ENCODE results near the gene MYH15. TPM values are rescaled to one million over a fixed set of nuclear protein-coding genes. Genes with fewer than 3 reads are reported as not detected.

MYH15 gene
- total and polyA plus RNA-seq, 4 donors: 0.01 to 0.08 (median 0.05) TPM; not detected in 1

GRCh38 chr3:108383306-108383705 lies 127.1 kb downstream of the MYH15 start:
- no peak for DNase-seq (ENCODE audit: low spot score)
- no peak overlapping the region for H3K27ac ChIP-seq (ENCODE audit: low read depth in 1 of 2, low read length in 2 of 2)
- TF ChIP-seq ATF3 (IDR thresholded peaks at IDR 0.05): no peak
- TF ChIP-seq FOXA2 (IDR thresholded peaks at IDR 0.05): no peak
- TF ChIP-seq, protein P1, sequence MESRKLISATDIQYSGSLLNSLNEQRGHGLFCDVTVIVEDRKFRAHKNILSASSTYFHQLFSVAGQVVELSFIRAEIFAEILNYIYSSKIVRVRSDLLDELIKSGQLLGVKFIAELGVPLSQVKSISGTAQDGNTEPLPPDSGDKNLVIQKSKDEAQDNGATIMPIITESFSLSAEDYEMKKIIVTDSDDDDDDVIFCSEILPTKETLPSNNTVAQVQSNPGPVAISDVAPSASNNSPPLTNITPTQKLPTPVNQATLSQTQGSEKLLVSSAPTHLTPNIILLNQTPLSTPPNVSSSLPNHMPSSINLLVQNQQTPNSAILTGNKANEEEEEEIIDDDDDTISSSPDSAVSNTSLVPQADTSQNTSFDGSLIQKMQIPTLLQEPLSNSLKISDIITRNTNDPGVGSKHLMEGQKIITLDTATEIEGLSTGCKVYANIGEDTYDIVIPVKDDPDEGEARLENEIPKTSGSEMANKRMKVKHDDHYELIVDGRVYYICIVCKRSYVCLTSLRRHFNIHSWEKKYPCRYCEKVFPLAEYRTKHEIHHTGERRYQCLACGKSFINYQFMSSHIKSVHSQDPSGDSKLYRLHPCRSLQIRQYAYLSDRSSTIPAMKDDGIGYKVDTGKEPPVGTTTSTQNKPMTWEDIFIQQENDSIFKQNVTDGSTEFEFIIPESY (IDR thresholded peaks at IDR 0.05): no peak
- no peak for TF ChIP-seq TAF1 (conservative IDR thresholded peaks at IDR 0.05)
- no peaks in the 10 kb centered on the region for H3K36me3 ChIP-seq (ENCODE audit: control insufficient read depth in 4 of 4, insufficient read depth in 3 of 4, low read depth in 1 of 4, low read length in 3 of 4)
- H3K9ac ChIP-seq (ENCODE audit: low read depth in 1 of 2, low read length in 2 of 2): no peak overlapping the region
- H3K27me3 ChIP-seq (ENCODE audit: control insufficient read depth in 4 of 4, insufficient read depth in 4 of 4, low read length in 3 of 4): no peaks in the 10 kb centered on the region
- no peaks in the 10 kb centered on the region for H3K4me1 ChIP-seq (ENCODE audit: control insufficient read depth in 4 of 4, insufficient read depth in 4 of 4, low read length in 3 of 4)
- no peak overlapping the region for H3K4me3 ChIP-seq (ENCODE audit: low read depth in 1 of 3, low read length in 3 of 3)
- H3K9me3 ChIP-seq (ENCODE audit: control insufficient read depth in 4 of 4, low read length in 3 of 4): no peaks in the 10 kb centered on the region

DNA sequence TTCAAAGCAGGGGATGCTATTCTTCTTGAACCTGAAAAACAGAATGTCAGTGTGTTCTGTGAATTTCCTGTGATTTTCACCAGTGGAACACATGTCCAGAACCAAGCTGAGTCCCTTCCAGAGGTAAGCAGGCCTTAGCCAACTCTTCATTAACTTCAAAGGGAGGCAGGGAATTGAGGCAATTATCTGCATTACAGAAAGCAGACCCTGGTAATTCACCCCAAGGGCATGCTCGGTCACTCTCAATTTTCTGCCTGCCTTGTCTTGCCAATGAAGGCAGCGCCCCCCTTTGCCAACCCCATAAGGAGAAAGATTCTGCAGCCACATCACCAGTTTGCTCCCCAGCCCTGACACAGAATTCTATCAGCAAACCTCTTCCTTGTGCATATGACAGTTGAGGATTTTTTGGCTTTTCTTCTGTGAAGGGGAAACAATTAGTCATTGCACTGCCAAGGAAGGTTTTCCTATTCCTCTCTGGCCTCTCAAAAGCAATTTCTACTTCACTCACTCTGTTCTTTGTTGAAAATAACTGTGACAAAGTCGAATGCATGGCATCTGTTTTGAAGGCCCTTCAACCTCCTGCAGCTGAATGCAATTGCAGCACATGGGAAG lies 128.8 kb downstream of the MYH15 start:
- TF ChIP-seq, protein P2, sequence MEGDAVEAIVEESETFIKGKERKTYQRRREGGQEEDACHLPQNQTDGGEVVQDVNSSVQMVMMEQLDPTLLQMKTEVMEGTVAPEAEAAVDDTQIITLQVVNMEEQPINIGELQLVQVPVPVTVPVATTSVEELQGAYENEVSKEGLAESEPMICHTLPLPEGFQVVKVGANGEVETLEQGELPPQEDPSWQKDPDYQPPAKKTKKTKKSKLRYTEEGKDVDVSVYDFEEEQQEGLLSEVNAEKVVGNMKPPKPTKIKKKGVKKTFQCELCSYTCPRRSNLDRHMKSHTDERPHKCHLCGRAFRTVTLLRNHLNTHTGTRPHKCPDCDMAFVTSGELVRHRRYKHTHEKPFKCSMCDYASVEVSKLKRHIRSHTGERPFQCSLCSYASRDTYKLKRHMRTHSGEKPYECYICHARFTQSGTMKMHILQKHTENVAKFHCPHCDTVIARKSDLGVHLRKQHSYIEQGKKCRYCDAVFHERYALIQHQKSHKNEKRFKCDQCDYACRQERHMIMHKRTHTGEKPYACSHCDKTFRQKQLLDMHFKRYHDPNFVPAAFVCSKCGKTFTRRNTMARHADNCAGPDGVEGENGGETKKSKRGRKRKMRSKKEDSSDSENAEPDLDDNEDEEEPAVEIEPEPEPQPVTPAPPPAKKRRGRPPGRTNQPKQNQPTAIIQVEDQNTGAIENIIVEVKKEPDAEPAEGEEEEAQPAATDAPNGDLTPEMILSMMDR (IDR thresholded peaks at IDR 0.05; ENCODE audit: low read depth, low read length, missing input control): no peak
- TF ChIP-seq, protein P3, sequence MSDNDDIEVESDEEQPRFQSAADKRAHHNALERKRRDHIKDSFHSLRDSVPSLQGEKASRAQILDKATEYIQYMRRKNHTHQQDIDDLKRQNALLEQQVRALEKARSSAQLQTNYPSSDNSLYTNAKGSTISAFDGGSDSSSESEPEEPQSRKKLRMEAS (IDR thresholded peaks at IDR 0.05): no peak
- TF ChIP-seq EGR1 (IDR thresholded peaks at IDR 0.05; ENCODE audit: low read depth in 2 of 2) (no peak), JUND (IDR thresholded peaks at IDR 0.05) (no peak), YY1 (IDR thresholded peaks at IDR 0.05) (no peak), RXRA (IDR thresholded peaks at IDR 0.05) (no peak), FOXA2 (IDR thresholded peaks at IDR 0.05) (no peak), ATF3 (IDR thresholded peaks at IDR 0.05) (no peak), SP1 (IDR thresholded peaks at IDR 0.05) (no peak), FOXA1 (IDR thresholded peaks at IDR 0.05) (no peak), NR2F2 (IDR thresholded peaks at IDR 0.05) (no peak), RAD21 (IDR thresholded peaks at IDR 0.05) (no peak), HNF4A (conservative IDR thresholded peaks at IDR 0.05) (no peak), GABPA (IDR thresholded peaks at IDR 0.05 in 1 of 2, conservative IDR thresholded peaks at IDR 0.05 in 1 of 2) (no peak), HNF4G (IDR thresholded peaks at IDR 0.05) (no peak)
- TF ChIP-seq, protein P4, sequence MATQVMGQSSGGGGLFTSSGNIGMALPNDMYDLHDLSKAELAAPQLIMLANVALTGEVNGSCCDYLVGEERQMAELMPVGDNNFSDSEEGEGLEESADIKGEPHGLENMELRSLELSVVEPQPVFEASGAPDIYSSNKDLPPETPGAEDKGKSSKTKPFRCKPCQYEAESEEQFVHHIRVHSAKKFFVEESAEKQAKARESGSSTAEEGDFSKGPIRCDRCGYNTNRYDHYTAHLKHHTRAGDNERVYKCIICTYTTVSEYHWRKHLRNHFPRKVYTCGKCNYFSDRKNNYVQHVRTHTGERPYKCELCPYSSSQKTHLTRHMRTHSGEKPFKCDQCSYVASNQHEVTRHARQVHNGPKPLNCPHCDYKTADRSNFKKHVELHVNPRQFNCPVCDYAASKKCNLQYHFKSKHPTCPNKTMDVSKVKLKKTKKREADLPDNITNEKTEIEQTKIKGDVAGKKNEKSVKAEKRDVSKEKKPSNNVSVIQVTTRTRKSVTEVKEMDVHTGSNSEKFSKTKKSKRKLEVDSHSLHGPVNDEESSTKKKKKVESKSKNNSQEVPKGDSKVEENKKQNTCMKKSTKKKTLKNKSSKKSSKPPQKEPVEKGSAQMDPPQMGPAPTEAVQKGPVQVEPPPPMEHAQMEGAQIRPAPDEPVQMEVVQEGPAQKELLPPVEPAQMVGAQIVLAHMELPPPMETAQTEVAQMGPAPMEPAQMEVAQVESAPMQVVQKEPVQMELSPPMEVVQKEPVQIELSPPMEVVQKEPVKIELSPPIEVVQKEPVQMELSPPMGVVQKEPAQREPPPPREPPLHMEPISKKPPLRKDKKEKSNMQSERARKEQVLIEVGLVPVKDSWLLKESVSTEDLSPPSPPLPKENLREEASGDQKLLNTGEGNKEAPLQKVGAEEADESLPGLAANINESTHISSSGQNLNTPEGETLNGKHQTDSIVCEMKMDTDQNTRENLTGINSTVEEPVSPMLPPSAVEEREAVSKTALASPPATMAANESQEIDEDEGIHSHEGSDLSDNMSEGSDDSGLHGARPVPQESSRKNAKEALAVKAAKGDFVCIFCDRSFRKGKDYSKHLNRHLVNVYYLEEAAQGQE (IDR thresholded peaks at IDR 0.05): no peak
- TF ChIP-seq, protein P1 (IDR thresholded peaks at IDR 0.05): no peak
- no peak overlapping the region for H3K4me3 ChIP-seq (ENCODE audit: low read depth in 1 of 3, low read length in 3 of 3)
- DNase-seq (ENCODE audit: low spot score): no peak
- H3K9ac ChIP-seq (ENCODE audit: low read depth in 1 of 2, low read length in 2 of 2): no peak overlapping the region
- WGBS: 86% methylated on average over 3 of the region's 3 CpGs
- no peaks in the 10 kb centered on the region for H3K4me1 ChIP-seq (ENCODE audit: control insufficient read depth in 4 of 4, insufficient read depth in 4 of 4, low read length in 3 of 4)
- H3K36me3 ChIP-seq (ENCODE audit: control insufficient read depth in 4 of 4, insufficient read depth in 3 of 4, low read depth in 1 of 4, low read length in 3 of 4): no peaks in the 10 kb centered on the region
- no peak overlapping the region for H3K27ac ChIP-seq (ENCODE audit: low read depth in 1 of 2, low read length in 2 of 2)
- H3K27me3 ChIP-seq (ENCODE audit: control insufficient read depth in 4 of 4, insufficient read depth in 4 of 4, low read length in 3 of 4): no peaks in the 10 kb centered on the region
- H3K9me3 ChIP-seq (ENCODE audit: control insufficient read depth in 4 of 4, low read length in 3 of 4): no peaks in the 10 kb centered on the region

Measured in liver (tissue), 9 donors.